Neural cell (in vitro differentiated cells): Measurements from ENCODE around the gene TRIM23.

Source experiments
- CTCF ChIP-seq: fragments of 450-650 bp; IDR thresholded peaks from 2 replicates; pipeline ENCODE4 v1.5.1; 2014; ENCODE audit warnings: antibody characterized with exemption, mild to moderate bottlenecking, moderate library complexity; ENCODE audit not compliant: poor library complexity, severe bottlenecking
- EP300 ChIP-seq: fragments of 450-650 bp; conservative IDR thresholded peaks from 2 replicates; pipeline ENCODE4 v1.6.1; 2014; ENCODE audit warnings: antibody characterized with exemption, mild to moderate bottlenecking, moderate library complexity; ENCODE audit not compliant: poor library complexity, severe bottlenecking
- EZH2 ChIP-seq: fragments of 200-600, 300-800 bp; shearing (Covaris generic), sonication (generic); IDR thresholded peaks from 2 replicates; pipeline ENCODE4 v1.6.1; 2014; ENCODE audit warnings: antibody characterized with exemption, low read length, borderline replicate concordance, mild to moderate bottlenecking; ENCODE audit not compliant: insufficient read depth, poor library complexity, severe bottlenecking
- MXI1 ChIP-seq: fragments of 450-650 bp; conservative IDR thresholded peaks from 2 replicates; pipeline ENCODE4 v1.6.1; 2014; ENCODE audit warnings: antibody characterized with exemption, mild to moderate bottlenecking; ENCODE audit not compliant: poor library complexity, severe bottlenecking
- POLR2AphosphoS5 ChIP-seq: IDR thresholded peaks from 2 replicates; pipeline ENCODE4 v1.6.1; 2012
- RAD21 ChIP-seq: fragments of 450-650 bp; conservative IDR thresholded peaks from 2 replicates; pipeline ENCODE4 v1.6.1; 2014; ENCODE audit warnings: antibody characterized with exemption, mild to moderate bottlenecking, moderate library complexity
- REST ChIP-seq: IDR thresholded peaks from 2 replicates; pipeline ENCODE4 v1.6.1; 2012; ENCODE audit warnings: borderline replicate concordance
- SMC3 ChIP-seq: fragments of 450-650 bp; conservative IDR thresholded peaks from 2 replicates; pipeline ENCODE4 v1.6.1; 2014; ENCODE audit warnings: antibody characterized with exemption, mild to moderate bottlenecking, moderate library complexity; ENCODE audit not compliant: poor library complexity

GRCh38 chr5:65553941-65554340, 70.2 kb downstream of the TRIM23 start:
- TF ChIP-seq CTCF = no peak
- TF ChIP-seq REST = no peak
- TF ChIP-seq EP300 = no peak
- no peak for TF ChIP-seq POLR2AphosphoS5
- TF ChIP-seq MXI1 = no peak
- no peak for TF ChIP-seq EZH2
- no peak for TF ChIP-seq SMC3
- TF ChIP-seq RAD21 = no peak
